Activated CD8-positive, alpha-beta T cell treated with anti-CD3 and anti-CD28 coated beads for 36 hours (primary cell): Measurements from ENCODE around the gene DGKB. TPM values are rescaled to one million over a fixed set of nuclear protein-coding genes. Genes with fewer than 3 reads are reported as not detected.

Experiments used
- ATAC-seq: fragments of 200-7000 bp; cut with Tn5 transposase; one replicate; pipeline ENCODE4 v1.10.0; 2021; ENCODE audit warnings: mild to moderate bottlenecking, moderate library complexity
- CTCF ChIA-PET: fragments of 350-600 bp; sonication (Branson Sonifier 250); formaldehyde crosslinking; loops from one replicate; lab custom pipeline; 2021; ENCODE audit warnings: antibody characterized with exemption; lab: Charles Lee
- POLR2A ChIA-PET: fragments of 350-600 bp; sonication (Branson Sonifier 250); formaldehyde crosslinking; loops from one replicate; lab custom pipeline; 2021; ENCODE audit warnings: antibody characterized with exemption; lab: Charles Lee
- DNase-seq: peaks from one replicate; pipeline ENCODE4 v3.0.0-alpha.2; 2020
- H3K27ac Mint-ChIP-seq: one replicate; pipeline ENCODE4 v1.8.0; 2021; ENCODE audit warnings: mild to moderate bottlenecking, mixed read lengths
- H3K27me3 Mint-ChIP-seq: one replicate; pipeline ENCODE4 v1.8.0; 2021; ENCODE audit warnings: mixed read lengths
- H3K36me3 Mint-ChIP-seq: one replicate; pipeline ENCODE4 v1.8.0; 2021; ENCODE audit warnings: low read depth, mixed read lengths
- H3K4me1 Mint-ChIP-seq: one replicate; pipeline ENCODE4 v1.8.0; 2021; ENCODE audit warnings: low read depth, mixed read lengths
- H3K4me3 Mint-ChIP-seq: one replicate; pipeline ENCODE4 v1.8.0; 2021; ENCODE audit warnings: mild to moderate bottlenecking, moderate library complexity, mixed read lengths
- H3K9me3 Mint-ChIP-seq: one replicate; pipeline ENCODE4 v1.8.0; 2021; ENCODE audit warnings: mixed read lengths
- CTCF ChIP-seq: fragments of 200-600 bp; IDR thresholded peaks from one replicate; pipeline ENCODE4 v1.8.0; 2022; ENCODE audit warnings: antibody characterized with exemption, mild to moderate bottlenecking
- intact Hi-C: fragments of 100-400 bp; cut with micrococcal nuclease; formaldehyde crosslinking; loops from one replicate; pipeline ENCODE4 v1.10.0; 2022
- total RNA-seq, 2 experiments: library from RNA; stranded (reverse); gene quantifications; one replicate each; pipeline ENCODE4 v1.2.3, GENCODE V29; 2021

Gene DGKB
- total RNA-seq, 2 experiments from 2014 or later, result not detected

GRCh38 chr7:14690075-14690474, 212.5 kb downstream of the DGKB start:
- intact Hi-C loops, result loop anchor here (5.0 kb wide), 1 partner anchor 1413 kb away; no protein-coding TSS in a partner anchor
- ChIA-PET CTCF (interaction anchor here (1.4 to 3.2 kb wide), 4 partner anchors 8 to 1414 kb away, joined by 6 to 14 read pairs (median 12); no protein-coding TSS in a partner anchor), POLR2A (no interaction called here)
- DNase-seq, result no peak
- Mint-ChIP-seq H3K36me3 (no peaks in the 10 kb centered on the region), H3K9me3 (no peaks in the 10 kb centered on the region), H3K4me3 (no peak overlapping the region), H3K27ac (no peak overlapping the region), H3K4me1 (no peaks in the 10 kb centered on the region), H3K27me3 (peaks cover 1% of the 10 kb centered on the region)
- no peak for ATAC-seq
- TF ChIP-seq CTCF, result no peak

- no peaks in the 10 kb centered on the region for H3K36me3 Mint-ChIP-seq
- DNase-seq (no peak), ATAC-seq (no peak)
- no peak for TF ChIP-seq CTCF
- H3K27ac Mint-ChIP-seq, result no peak overlapping the region
- CTCF ChIA-PET, result no interaction called here
- peaks cover 1% of the 10 kb centered on the region for H3K27me3 Mint-ChIP-seq
- POLR2A ChIA-PET, result no interaction called here
- no peaks in the 10 kb centered on the region for H3K9me3 Mint-ChIP-seq
- intact Hi-C loops, result no loop called here
- no peak overlapping the region for H3K4me3 Mint-ChIP-seq
- no peaks in the 10 kb centered on the region for H3K4me1 Mint-ChIP-seq
Observed at GRCh38 chr7:14688208-14688607, 214.3 kb downstream of the DGKB start.

GRCh38 chr7:14687777-14688176, 214.8 kb downstream of the DGKB start:
- H3K27me3 Mint-ChIP-seq, result peaks cover 1% of the 10 kb centered on the region
- no peaks in the 10 kb centered on the region for H3K36me3 Mint-ChIP-seq
- DNase-seq (no peak), ATAC-seq (no peak)
- ChIA-PET POLR2A (no interaction called here), CTCF (no interaction called here)
- no peak overlapping the region for H3K4me3 Mint-ChIP-seq
- intact Hi-C loops, result no loop called here
- no peak overlapping the region for H3K27ac Mint-ChIP-seq
- no peaks in the 10 kb centered on the region for H3K9me3 Mint-ChIP-seq
- no peak for TF ChIP-seq CTCF
- H3K4me1 Mint-ChIP-seq, result no peaks in the 10 kb centered on the region

- no peak overlapping the region for H3K4me3 Mint-ChIP-seq
- peaks cover 1% of the 10 kb centered on the region for H3K27me3 Mint-ChIP-seq
- no peak for TF ChIP-seq CTCF
- no peaks in the 10 kb centered on the region for H3K4me1 Mint-ChIP-seq
- ATAC-seq, result no peak
- H3K27ac Mint-ChIP-seq, result no peak overlapping the region
- H3K9me3 Mint-ChIP-seq, result no peaks in the 10 kb centered on the region
- H3K36me3 Mint-ChIP-seq, result no peaks in the 10 kb centered on the region
- DNase-seq, result no peak
- CTCF ChIA-PET, result no interaction called here
- POLR2A ChIA-PET, result no interaction called here
- intact Hi-C loops, result no loop called here
Observed at GRCh38 chr7:14687241-14687640, 215.3 kb downstream of the DGKB start.

GRCh38 chr7:14685167-14685566, 217.4 kb downstream of the DGKB start:
- no peaks in the 10 kb centered on the region for H3K4me1 Mint-ChIP-seq
- no peak overlapping the region for H3K27ac Mint-ChIP-seq
- no peak overlapping the region for H3K4me3 Mint-ChIP-seq
- DNase-seq, result no peak
- intact Hi-C loops, result no loop called here
- H3K36me3 Mint-ChIP-seq, result no peaks in the 10 kb centered on the region
- CTCF ChIA-PET, result no interaction called here
- no peaks in the 10 kb centered on the region for H3K27me3 Mint-ChIP-seq
- no peak for ATAC-seq
- no peaks in the 10 kb centered on the region for H3K9me3 Mint-ChIP-seq
- POLR2A ChIA-PET, result no interaction called here
- no peak for TF ChIP-seq CTCF
